Measurements from ENCODE around the gene SH2D2A. TPM values are rescaled to one million over a fixed set of nuclear protein-coding genes. Genes with fewer than 3 reads are reported as not detected.

SH2D2A gene
- total and polyA plus RNA-seq, 9 of the 15 experiments (the other 6 are each of a cell fraction or from before 2014, with no cell fraction given) = 0.89 to 33.6 (median 6.9) TPM

DNA sequence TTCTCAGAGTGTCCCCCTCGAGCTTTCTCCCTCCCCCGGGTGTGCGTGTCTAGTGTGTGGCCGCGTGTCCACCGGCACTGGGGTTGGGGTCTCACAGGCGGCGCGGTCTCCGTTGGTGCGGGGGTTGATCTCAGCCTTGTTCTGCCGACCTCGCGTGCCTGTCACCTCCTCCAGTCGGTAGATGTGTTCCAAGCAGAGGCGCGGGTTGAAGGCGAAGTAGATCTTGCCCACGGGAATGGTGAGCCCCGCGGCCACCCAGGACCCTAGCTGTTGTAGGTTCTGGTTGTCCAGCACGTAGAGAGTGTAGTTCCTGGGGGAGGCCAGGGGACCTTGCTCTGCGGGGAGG lies 32.5 kb upstream of the SH2D2A start:
- no peak for TF ChIP-seq ILF3 (IDR thresholded peaks at IDR 0.05; ENCODE audit: borderline replicate concordance)
- TF ChIP-seq, protein P1, sequence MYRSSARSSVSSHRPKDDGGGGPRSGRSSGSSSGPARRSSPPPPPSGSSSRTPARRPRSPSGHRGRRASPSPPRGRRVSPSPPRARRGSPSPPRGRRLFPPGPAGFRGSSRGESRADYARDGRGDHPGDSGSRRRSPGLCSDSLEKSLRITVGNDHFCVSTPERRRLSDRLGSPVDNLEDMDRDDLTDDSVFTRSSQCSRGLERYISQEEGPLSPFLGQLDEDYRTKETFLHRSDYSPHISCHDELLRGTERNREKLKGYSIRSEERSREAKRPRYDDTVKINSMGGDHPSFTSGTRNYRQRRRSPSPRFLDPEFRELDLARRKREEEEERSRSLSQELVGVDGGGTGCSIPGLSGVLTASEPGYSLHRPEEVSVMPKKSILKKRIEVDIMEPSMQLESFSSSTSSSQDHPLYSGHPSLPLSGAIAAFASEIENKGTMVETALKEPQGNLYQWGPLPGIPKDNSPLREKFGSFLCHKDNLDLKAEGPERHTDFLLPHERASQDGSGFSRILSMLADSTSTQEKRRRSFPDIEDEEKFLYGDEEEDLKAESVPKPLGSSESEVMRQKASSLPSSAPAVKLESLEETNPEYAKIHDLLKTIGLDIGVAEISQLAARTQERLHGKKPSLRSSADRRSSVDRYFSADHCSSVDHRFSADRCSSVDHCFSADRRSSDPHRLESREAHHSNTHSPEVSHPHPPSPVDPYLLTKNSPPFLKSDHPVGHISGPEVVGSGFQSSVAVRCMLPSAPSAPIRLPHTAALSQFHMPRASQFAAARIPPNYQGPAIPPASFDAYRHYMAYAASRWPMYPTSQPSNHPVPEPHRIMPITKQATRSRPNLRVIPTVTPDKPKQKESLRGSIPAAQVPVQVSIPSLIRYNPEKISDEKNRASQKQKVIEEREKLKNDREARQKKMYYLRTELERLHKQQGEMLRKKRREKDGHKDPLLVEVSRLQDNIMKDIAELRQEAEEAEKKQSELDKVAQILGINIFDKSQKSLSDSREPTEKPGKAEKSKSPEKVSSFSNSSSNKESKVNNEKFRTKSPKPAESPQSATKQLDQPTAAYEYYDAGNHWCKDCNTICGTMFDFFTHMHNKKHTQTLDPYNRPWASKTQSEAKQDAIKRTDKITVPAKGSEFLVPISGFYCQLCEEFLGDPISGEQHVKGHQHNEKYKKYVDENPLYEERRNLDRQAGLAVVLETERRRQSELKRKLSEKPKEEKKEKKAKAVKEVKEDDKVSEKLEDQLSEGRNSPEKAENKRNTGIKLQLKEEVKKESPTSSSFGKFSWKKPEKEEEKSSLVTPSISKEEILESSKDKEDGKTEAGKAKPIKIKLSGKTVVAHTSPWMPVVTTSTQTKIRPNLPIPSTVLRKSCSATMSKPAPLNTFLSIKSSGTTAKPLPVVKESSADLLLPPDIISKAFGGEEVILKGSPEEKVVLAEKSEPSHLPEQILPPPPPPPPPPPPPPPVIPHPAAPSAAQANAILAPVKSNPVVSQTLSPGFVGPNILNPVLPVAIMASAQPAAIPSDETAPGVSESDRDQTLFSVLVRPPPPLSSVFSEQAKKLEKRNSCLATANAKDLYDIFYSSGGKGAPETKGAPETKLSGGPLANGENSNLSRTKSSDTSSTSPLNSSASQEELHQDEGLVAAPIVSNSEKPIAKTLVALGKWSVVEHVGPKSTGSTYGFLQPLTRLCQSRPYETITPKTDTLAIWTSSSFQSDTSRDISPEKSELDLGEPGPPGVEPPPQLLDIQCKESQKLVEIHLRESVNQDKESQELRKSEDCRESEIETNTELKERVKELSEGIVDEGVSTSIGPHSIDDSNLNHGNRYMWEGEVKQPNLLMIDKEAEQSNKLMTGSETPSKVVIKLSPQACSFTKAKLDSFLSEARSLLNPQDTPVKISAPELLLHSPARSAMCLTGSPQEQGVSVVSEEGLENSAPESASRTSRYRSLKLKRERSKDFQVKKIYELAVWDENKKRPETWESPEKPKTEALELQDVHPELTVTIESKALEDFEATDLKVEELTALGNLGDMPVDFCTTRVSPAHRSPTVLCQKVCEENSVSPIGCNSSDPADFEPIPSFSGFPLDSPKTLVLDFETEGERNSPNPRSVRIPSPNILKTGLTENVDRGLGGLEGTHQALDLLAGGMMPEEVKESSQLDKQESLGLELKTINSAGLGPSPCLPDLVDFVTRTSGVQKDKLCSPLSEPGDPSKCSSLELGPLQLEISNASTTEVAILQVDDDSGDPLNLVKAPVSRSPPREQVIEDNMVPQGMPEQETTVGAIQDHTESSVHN (IDR thresholded peaks at IDR 0.05; ENCODE audit: borderline replicate concordance in 1 of 2, low read depth in 1 of 2) = no peak
- TF ChIP-seq HNRNPLL (IDR thresholded peaks at IDR 0.05; ENCODE audit: low read depth, low read length, poor library complexity, severe bottlenecking) = peak; percentile 10
- TF ChIP-seq, protein P2, sequence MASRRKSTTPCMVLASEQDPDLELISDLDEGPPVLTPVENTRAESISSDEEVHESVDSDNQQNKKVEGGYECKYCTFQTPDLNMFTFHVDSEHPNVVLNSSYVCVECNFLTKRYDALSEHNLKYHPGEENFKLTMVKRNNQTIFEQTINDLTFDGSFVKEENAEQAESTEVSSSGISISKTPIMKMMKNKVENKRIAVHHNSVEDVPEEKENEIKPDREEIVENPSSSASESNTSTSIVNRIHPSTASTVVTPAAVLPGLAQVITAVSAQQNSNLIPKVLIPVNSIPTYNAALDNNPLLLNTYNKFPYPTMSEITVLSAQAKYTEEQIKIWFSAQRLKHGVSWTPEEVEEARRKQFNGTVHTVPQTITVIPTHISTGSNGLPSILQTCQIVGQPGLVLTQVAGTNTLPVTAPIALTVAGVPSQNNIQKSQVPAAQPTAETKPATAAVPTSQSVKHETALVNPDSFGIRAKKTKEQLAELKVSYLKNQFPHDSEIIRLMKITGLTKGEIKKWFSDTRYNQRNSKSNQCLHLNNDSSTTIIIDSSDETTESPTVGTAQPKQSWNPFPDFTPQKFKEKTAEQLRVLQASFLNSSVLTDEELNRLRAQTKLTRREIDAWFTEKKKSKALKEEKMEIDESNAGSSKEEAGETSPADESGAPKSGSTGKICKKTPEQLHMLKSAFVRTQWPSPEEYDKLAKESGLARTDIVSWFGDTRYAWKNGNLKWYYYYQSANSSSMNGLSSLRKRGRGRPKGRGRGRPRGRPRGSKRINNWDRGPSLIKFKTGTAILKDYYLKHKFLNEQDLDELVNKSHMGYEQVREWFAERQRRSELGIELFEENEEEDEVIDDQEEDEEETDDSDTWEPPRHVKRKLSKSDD (conservative IDR thresholded peaks at IDR 0.05; ENCODE audit: low read length) = no peak
- no TSS peak for BruUV-seq (replicated peaks)
- no peak for ATAC-seq

More for the DNA sequence above, 32.5 kb upstream of the SH2D2A start:
- Histone ChIP-seq H3K9me3 (replicated peaks; ENCODE audit: control insufficient read depth, insufficient read depth, low read depth, low read length) (no peaks in the 10 kb centered on the region), H3K27ac (ENCODE audit: extremely low read depth, low read depth, low read length) (no peak overlapping the region), H3K4me1 (replicated peaks in 1 of 2; ENCODE audit: control insufficient read depth in 2 of 2, insufficient read depth in 2 of 2, low read length in 2 of 2) (peaks cover 13 to 39% of the 10 kb centered on the region in 2 experiments; a peak in 4 of 5 replicates), H3K79me2 (ENCODE audit: control insufficient read depth, insufficient read depth, low read length) (no peaks in the 10 kb centered on the region), H3K4me2 (ENCODE audit: insufficient read depth, low read length) (peak overlapping the region; percentile 54; the same call in 1 of the 2 replicates), H3K27me3 (ENCODE audit: control insufficient read depth in 2 of 2, insufficient read depth in 2 of 2, low read length in 2 of 2) (0 out of 5 replicates have a peak, but pooled peaks cover 0 to 13% of the 10 kb centered on the region in 2 experiments), H4K20me1 (replicated peaks; ENCODE audit: control insufficient read depth, insufficient read depth, low read length) (no peaks in the 10 kb centered on the region), H3K9me1 (ENCODE audit: control insufficient read depth, insufficient read depth, low read length) (no peaks in the 10 kb centered on the region), H2AFZ (ENCODE audit: low read depth, low read length) (peak overlapping the region; percentile 77; the same call in 1 of the 2 replicates), H3K9ac (ENCODE audit: insufficient read depth in 1 of 2, low read depth in 2 of 2, low read length in 2 of 2) (0 out of 4 replicates have a peak overlapping the region, but pooled peaks of 1 of the 2 experiments have one; percentile 41), H3K36me3 (ENCODE audit: control insufficient read depth, insufficient read depth, low read length) (no peaks in the 10 kb centered on the region), H3K4me3 (no peak overlapping the region)
- POLR2A ChIA-PET = interaction anchor here (0.8 to 2.9 kb wide), 2 partner anchors 10 to 80 kb away, joined by 3 to 10 read pairs; partner anchors contain the start of gene INSRR
- 60% methylated on average over 16 of the region's 23 CpGs for WGBS (ENCODE audit: insufficient coverage, low coverage, missing lambda C conversion rate)
- DNase-seq (ENCODE audit: extremely low read depth in 1 of 4, low spot score in 3 of 4) (no peak), FAIRE-seq (no peak)
- intact Hi-C loops (cut with micrococcal nuclease) (no loop called here), in situ Hi-C loops (cut with MboI) (no loop called here)
- CTCF ChIA-PET (ENCODE audit: low intra/inter-chr PET ratio) = no interaction called here

Data from K562 (cell line).